SK-N-MC (cell line): Measurements from ENCODE around the gene CCDC88C.

ENCODE experiments used
- EZH2 ChIP-seq: fragments of 200-600 bp; sonication (generic); IDR thresholded peaks from one replicate; pipeline ENCODE4 v1.6.1; 2017; ENCODE audit warnings: antibody characterized with exemption
- POLR2AphosphoS5 ChIP-seq: IDR thresholded peaks from 2 replicates; pipeline ENCODE4 v1.6.1; 2012; ENCODE audit warnings: mild to moderate bottlenecking, low read depth, low read length, borderline replicate concordance

- TF ChIP-seq EZH2 = no peak
- no peak for TF ChIP-seq POLR2AphosphoS5
These were observed 111.1 kb downstream of the CCDC88C start for GRCh38 chr14:91306547-91306946.
